ENCODE results near the gene GADD45G.

The GADD45G gene

DNA sequence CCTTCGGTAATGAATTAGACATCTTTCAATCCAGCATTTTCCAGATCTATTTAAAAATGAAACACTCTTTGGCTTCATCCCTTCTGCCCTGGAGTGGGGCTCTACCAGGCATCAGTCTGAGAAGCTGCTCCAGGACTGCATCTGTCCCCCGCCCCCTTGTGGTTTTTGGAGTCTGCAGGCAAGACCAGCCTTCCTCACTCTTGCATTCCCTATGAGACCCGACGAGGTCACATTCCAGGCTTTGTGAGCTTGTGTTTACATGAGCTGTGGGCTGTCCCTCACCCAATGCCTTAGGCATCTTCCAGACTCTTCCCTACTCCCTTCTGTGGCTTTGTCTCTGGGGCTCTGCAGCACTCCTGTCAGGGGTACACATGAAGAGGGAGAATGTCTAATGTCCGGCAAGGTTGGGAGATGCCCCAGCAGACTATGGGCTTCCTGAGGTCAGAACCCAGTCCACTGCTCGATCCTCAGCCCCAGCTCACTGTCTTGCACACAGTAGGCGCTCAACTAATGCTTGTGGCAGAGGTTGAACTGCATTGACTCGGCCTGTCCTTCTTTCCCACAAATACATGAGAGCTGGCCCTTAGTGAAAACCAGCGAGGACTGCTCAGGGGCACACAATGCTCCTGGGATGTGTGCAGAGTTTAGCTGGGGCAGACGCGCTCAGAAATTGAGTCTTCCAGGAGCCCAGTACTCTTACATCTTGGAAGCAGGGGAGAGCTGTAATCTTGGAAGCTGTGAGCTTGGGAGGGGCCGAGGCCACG is 11.7 kb upstream of the GADD45G start:
- DNase-seq, result no peak

DNA sequence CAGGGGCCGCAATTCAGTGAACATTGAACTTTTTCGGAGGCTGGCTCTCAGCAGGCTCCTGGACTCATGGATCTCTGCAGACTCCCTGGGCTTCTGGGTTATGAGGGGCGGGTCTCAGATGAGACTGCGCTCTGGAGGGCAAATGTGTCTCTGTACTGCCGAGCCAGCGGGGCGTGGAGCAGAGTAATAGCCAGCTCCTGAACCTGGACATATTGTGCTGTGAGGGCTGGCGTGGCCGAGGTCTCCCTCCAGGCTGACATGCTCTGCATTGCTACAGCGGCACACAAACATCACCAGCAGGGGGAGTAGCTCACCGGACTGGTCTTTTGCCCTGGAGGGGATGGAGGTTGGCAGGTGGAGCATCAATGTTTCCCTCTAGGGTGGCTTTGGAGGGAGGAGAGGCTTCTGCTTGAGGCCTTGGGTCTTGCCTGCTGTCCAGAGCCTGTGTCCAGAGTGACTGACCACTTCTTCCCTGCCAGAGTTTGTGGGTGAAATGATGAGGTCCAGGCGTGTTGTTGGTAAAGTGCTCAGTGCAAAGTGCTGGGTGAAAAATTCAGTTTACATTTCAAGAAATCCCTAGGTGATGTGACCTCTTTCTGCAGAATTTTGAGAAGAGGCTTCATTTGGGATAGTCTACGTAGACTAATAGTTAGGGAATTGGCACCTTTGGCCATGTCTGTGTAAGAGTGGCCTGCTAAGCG is 10.9 kb upstream of the GADD45G start:
- DNase-seq, result peak; percentile 17 to 23

DNA sequence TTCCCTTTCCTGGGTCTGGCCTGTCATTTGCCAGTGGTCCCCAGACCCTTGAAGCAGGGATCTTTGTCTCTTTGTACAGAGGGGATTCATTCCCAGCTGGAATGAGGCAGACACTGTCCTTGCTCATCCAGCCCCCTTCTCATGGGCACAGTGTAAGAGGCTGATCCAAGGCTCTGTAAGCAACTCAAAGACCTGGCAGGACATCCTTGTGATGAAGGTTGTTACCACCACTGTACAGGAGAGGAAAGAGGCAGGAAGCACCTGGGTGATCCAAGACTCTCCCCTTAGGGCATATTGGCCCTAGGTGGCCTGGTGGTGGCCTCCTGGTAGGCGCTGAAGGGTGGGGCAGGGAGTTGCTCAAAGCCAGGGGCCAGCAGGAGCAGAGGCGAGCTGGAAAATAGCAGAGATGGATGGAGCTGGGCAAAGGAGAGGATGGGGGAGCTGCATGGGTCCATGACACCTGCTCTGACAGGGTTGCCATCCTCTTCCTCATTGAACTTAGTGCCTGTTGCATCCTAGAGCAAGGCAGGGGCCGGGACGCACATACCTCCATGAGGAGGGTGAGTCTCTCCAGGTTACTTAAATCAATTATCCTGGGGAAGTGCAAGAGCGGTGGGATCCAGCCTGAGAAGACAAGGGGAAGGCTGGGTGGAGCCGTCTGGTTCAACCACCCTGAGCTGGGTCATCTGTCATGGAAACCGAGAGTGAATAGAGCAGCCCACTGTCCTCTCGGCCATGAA is 9.8 kb upstream of the GADD45G start:
- no peak for DNase-seq

DNA sequence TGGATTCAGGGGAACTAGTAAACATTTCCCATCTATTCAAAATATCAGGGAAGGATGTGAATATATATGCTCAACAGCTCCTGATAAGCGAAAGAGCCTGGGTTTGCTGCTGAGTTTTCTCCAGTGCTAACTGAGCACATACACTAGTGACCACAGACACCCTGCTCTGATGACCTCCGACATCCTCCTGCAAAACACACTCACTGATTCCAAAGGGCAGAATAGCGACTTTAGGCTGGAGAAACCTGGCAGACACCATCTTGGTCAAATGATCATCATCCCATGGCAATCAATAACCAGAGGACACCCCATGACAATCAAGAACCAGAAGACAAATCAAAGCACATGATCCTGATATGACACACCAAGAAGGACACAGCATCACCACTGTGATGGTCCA is 9.2 kb upstream of the GADD45G start:
- no peak for DNase-seq

DNA sequence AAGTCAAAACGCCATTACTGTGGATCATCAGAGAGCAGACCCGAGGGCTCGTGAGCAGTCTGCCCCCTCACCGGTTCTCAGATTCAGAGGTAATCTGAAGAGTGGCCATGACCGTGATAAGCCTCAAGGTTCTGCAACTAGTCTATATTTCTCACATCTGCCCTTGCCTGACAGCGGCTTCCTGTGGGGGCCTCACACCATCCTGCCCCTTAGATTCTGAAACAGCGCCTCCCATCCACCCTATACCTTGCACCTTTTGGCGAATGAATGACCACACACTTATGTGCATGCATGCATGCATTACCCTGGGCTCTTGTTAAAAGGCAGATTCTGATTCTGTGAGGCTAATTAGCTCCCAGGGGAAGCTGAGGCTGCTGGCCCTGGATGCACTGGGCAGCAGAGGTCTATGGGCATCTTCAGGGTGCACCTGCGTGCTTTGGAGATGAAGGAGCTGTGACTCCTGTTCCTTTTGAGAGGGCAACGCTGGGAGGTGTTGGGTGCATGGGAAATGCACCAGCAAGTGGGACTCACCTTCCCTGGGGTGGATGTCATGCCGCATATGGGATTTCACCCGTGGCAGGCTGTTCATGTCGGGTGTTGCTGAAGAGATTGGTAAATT is 7.8 kb upstream of the GADD45G start:
- DNase-seq, result no peak

DNA sequence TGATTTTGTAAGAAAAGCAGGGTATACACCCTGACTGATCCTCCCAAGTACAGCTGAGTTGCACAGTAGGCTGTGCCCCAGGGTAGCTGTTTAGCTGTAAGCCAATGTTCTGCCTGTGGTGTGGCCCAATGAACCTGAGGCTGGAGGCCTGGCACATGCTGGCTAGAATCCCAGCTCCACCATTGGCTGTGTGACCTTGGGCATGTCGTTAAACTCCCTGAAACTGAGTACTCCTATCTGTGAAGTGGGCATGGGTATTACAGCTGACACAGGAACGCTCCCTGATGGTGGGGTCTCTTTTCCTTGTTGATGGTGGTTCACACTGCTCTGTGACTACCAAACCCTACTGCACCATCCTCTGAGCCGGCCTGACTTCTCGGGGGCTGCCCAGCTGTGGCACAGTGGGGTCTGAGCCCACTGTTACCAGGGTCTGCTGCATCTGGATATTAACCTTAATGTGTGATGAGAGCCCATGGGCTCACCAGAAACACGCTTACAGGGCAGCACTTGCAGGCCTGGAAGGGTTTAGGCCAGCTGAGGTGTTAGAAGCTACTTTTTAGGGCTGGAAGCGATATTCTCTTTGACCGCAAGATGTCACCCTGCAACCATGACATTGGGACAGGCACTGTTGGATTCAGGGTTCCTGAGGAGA is 7.0 kb upstream of the GADD45G start:
- DNase-seq, result peak in 1 of 2 donors; percentile 39

DNA sequence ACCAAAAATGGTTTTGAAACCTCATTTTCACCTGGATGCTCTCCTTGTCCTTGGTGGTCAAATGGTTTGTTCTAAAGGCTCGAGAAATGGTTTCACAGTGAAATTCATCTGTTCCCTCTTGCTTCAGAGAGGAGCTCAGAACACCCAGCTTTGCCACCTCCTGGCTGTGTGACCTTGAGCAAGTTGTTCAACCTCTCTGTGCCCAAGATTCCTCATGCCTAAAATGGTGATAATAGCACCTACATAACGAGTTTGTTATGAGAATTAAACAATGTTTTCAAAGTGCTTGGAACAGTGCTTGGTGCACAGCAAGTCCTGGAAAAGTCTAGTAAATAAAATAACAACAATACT is 6.5 kb upstream of the GADD45G start:
- no peak for DNase-seq

DNA sequence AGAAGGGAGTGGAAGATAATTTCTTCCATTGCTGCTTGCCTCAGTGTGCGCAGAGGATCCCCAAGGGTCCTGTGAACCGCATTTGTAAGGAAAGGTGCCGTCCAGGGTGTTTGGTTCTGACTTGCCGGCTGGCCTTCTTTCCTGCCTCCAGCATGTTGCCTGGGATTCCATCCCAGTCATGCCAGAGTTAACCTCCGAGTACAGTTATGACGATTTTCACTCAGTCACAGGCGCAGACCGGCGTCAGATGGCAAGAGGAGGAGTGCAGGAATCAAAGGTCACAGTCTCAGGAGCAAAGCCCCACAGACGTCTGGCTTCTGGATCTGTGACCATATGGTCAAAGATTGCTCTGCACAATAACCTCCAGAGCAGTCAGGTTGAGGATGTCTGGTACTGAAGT is 5.9 kb upstream of the GADD45G start:
- DNase-seq, result no peak

DNA sequence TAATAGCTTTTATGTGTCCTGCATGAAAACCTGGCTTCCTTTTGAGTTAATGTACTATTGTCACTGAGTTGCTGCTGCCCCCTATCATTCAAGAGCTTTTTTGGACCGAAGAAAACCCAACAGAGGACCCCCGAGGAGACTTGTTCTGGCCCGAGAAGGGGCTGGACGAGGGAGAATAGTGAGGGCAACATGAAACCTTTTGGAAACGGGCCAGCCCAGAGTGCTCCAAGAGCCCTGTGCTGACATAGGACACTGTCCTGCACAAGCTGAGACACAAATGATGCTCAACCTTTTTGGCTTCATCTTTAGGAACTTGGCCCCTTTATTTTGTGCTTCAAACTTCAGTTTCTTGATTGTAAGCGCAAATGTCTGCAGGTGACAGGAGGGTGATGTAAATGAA is 4.0 kb upstream of the GADD45G start:
- DNase-seq, result no peak

DNA sequence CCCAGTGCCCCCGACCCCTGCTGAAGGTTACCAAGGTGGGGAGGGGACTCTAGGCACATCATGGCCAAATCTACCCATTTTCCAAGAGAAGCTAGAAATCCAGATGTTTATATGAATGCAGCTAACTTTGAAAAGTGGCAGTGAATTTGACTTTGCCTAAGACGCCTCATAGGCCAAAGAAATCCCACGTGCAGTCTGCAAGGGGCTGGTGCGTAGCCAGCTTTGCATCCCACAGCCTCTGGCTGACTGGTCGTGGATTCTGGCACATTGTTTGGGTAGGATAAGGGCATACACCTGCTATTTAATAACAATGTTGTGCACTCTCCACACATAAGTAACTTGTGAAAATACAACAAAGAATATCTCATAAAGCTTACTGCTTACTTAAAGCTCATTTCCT is 3.5 kb upstream of the GADD45G start:
- no peak for DNase-seq

DNA sequence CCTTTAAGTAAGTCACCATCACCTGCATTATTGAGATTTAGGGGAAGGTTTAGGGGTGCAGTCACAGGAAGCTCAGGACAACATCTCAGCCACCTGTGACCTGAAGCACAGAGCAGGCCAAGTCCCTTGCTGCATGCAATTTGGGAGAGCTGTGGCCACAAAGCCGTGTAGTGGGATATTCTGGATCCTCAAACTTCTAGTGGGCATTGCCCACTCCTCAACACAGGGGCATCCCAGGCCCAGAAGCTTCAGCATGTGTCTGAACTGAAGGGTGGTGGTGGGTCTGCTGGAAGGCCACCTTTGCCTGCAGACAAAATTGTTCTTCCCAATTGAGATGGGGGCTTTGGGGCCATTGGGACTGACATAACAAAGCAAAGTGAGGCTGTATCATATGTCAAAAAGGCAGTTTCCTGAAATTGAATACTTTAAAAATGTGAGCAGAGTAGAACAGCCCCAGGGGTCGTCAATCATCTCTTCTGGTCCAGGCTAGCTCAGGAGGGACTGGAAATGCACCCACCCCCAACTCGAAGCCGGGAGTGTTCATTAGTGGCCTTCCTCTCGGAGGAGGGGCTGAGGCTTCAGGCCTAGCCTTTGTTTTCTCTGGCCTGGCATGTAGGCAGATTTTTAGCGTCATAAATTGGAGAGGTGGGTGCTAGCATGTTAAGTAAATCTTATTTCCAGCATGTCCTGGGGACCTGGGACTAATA is 2.8 kb upstream of the GADD45G start:
- no peak for DNase-seq

DNA sequence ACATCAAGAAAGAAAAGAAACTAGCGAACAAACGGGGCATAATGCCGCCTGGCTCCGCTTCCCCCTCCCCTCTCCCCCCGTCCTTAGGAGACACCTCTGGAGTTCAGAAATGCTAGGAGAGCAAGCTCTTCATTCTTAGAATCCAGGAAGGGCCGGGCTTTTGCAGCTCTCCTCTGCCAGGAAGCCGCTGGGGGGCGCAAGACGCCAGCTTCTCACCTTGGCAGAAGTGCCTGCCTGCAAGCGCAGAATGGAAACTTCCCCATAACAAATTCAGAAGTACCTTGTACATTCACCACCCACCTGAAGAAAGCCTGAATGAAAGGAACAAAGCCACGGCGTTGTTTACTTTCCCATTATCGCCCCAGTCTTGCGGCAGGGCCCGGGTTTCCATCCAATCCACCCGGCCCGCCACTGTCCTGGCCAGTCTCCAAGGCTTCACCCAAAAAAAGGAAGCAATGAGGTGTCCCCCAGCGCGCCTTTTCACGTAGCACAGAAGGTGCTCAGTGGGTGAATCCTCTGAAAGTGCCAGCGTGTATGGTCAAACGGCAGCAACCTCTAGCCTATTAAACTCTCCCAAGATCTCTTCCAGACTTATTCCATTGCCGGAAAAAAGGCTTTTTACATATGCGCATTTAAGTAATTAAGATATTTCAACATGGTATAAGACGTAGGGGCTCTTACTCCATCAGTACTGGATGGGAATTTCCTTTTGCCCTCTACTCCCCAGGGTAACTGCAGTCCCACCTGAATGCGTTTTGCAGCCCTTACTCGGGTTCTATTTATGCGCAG is 1.6 kb upstream of the GADD45G start:
- peak; percentile 48 to 56 for DNase-seq

DNA sequence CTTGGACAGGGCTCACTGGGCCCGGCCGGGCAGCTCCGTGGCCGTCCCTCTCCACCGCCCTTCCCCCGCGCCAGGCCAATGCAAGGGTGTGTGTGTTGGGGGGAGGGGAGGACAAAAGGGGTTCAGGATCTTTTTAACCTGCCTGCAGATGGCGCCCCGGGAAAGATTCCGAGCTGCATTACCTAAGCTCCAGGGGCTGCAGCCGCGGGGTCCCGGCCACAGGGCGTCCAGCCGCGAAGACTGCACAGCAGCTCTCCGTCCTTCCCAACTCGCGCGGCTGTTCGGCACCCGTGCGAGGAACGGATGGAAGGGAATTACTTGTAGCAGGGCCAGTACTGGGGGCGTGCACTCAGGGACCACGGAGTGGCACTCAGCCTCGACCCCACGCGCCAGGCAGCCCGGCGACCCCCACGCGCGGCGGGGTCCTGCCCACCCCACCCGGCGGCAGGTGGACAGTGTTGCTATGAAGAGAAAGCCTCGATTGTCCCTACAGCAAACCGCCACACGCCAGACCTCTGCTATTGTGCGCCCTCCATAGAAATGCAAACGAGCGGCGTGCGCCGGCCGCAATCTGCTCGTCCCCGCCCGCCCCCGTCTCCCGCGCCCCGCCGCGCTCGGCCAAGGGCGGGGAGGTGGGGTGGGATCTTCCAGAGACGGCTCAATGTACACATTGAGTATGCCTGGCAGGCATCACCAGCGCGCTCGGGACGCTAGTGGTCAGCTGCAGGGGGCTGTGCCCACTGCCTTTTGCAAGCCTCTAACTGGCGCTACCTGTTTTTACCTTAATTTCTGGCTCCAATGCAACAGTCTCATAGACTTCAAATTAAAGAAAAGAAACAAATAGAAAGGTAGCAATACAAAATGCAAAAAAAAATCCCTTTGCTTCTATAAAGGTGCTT is 796 bp upstream of the GADD45G start:
- DNase-seq, result no peak

DNA sequence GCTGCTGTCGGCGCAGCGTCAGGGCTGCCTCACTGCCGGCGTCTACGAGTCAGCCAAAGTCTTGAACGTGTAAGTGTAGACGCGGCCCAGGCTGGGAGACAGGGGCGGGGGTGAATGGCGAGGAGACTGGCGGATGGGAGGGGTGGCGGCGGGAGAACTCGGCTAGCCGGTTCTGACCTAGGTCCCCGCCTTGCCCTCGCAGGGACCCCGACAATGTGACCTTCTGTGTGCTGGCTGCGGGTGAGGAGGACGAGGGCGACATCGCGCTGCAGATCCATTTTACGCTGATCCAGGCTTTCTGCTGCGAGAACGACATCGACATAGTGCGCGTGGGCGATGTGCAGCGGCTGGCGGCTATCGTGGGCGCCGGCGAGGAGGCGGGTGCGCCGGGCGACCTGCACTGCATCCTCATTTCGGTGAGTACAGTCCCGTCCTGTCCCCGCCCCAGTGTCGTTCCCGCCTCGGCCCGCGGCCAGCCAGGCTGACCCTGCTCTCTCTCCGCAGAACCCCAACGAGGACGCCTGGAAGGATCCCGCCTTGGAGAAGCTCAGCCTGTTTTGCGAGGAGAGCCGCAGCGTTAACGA is 745 bp downstream of the GADD45G start:
- peak in 1 of 2 donors; percentile 58 for DNase-seq

DNA sequence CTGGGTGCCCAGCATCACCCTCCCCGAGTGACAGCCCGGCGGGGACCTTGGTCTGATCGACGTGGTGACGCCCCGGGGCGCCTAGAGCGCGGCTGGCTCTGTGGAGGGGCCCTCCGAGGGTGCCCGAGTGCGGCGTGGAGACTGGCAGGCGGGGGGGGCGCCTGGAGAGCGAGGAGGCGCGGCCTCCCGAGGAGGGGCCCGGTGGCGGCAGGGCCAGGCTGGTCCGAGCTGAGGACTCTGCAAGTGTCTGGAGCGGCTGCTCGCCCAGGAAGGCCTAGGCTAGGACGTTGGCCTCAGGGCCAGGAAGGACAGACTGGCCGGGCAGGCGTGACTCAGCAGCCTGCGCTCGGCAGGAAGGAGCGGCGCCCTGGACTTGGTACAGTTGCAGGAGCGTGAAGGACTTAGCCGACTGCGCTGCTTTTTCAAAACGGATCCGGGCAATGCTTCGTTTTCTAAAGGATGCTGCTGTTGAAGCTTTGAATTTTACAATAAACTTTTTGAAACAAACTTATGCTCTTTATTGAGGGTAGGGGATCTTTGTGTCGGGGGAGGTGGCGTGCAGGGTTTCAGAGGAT is 1.3 kb downstream of the GADD45G start:
- peak; percentile 31 to 55 for DNase-seq

DNA sequence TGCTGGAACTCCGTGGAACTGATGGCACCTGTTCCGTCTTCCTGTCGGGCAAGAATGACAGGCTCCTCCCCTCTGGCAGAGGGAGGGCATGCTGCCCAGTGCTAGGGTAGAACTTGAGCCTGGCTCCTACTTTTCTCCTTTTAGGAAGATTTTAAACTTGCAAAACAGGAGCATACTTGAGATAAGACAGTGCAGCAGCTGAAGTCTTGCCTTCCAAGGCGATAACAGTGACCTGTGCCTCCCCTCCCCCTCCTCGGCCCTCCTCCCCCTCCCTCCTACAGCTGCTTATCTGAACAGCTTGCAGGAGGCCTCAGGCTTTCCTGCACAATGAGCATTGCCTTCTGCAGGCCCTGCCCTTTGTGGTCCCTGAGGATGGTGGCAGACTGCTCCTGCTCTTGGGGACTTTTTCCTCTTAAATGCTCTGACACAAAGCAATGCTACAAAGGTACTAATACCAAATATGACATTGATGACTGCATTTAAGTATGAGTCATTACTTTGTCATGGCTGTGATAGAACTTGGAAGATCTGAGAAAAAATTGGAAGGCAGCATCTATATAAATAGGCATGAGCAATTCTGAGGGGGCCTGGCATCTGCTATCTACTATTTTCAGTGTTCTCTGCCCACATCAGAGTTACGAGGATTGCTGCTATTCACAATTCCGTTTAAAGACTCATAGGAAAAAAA is 2.0 kb downstream of the GADD45G start:
- no peak for DNase-seq

DNA sequence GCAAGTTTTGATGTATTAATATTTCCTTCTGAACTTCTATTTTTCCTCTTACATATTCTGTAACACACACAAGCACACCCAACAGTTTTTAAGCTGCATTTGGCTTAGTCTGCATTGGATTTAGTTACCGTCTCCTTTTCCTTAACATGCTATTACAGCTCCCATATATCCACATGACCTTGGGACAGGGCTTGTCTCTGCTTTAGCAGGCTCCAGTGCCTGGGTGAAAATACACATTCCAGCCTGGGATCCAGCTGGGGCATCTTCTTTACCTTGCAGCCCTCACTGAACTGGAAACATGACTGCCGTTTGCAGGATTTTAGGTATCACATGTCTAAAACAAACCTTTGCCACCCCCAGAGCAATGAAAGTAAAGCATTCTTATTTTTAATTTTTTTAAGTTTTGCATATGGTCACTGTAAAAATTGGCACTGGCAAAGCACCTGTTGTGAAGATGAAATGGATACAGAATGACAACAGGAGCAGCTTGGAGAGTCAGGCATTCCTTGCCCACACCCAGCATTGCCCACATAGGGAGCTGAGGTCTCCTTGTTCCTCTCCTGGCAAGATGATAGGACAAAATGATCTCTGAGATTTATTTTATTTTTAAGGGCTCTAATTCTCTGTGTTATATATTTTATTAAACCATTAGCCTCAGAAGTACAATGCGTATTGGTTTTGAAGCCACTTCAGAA is 4.0 kb downstream of the GADD45G start:
- DNase-seq, result no peak

DNA sequence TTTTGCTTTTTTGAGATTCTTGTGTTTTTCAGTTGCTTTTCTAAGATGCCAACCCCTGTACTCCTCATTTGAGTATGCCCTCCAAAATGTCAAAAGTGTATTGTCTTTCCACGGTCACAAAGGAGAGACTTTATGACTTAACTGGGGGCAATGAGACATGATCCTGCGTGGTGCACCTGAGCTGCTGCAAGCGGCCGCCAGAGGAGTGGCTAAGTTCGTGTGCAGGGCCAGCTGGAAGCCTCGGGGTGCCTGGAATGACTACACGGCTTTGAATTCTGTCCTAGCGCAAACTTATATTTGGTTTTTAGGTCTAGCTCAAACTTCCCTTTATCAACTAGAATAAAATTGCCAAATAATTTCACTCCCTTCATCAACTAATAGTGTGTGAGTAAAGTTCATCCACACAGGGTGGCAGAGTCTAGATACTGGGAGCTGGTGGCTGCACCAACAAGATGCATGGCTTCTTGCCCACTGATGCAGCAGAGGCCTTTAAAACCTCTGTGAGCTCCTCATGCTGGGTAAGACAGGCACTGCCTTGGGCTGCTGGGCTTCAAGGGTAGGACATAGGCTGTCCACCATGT is 4.7 kb downstream of the GADD45G start:
- no peak for DNase-seq

Measured in bone marrow (tissue), 2 donors.